Esophagus squamous epithelium (tissue), 4 donors: ENCODE data around the gene MYCBP2.

Source experiments
- CTCF ChIP-seq, 6 experiments: fragments of 450-650 bp in 4 of 6; fragments of 200-600 bp in 2 of 6; sonication (generic) in 2 of 6; IDR thresholded peaks; one replicate each; pipeline ENCODE4 v1.5.1; 2016 to 2019; ENCODE audit warnings: antibody characterized with exemption in 6 of 6, mild to moderate bottlenecking in 4 of 6, moderate library complexity in 4 of 6
- POLR2A ChIP-seq, 4 donors: fragments of 450-650 bp; IDR thresholded peaks; one replicate each; pipeline ENCODE4 v1.6.1; 2017; ENCODE audit warnings: antibody characterized with exemption in 4 of 4, mild to moderate bottlenecking in 4 of 4, moderate library complexity in 3 of 4

GRCh38 chr13:77009011-77009410 is 317.9 kb downstream of the MYCBP2 start:
- TF ChIP-seq POLR2A (IDR thresholded peaks at IDR 0.05) (no peak), CTCF (IDR thresholded peaks at IDR 0.05) (no peak)
